ENCODE results near the gene PIK3CA. TPM values are rescaled to one million over a fixed set of nuclear protein-coding genes. Genes with fewer than 3 reads are reported as not detected.
"Not testable (repeated sequence)": the region's sequence is repeated elsewhere in the genome, so short reads cannot be mapped to it uniquely, and the experiment has no call there.

The PIK3CA gene
- total RNA-seq, 1 donor = 34.7 TPM

- Histone ChIP-seq H3K4me3 (ENCODE audit: insufficient read depth, low read length) (no peak overlapping the region), H4K20me1 (ENCODE audit: insufficient read depth, low read length) (no peaks in the 10 kb centered on the region), H3K4me2 (ENCODE audit: insufficient read depth, low read length) (no peak overlapping the region), H3K79me2 (ENCODE audit: insufficient read depth, low read length) (no peaks in the 10 kb centered on the region), H3K4me1 (ENCODE audit: insufficient read depth, low read length) (no peaks in the 10 kb centered on the region), H2AFZ (ENCODE audit: low read length) (no peak overlapping the region), H3K27me3 (ENCODE audit: insufficient read depth, low read length) (no peaks in the 10 kb centered on the region), H3K36me3 (ENCODE audit: insufficient read depth, low read length) (peaks cover 11% of the 10 kb centered on the region), H3K27ac (ENCODE audit: low read depth, low read length) (no peak overlapping the region), H3K9me3 (ENCODE audit: low read depth, low read length) (no peaks in the 10 kb centered on the region)
- TF ChIP-seq, protein P1, sequence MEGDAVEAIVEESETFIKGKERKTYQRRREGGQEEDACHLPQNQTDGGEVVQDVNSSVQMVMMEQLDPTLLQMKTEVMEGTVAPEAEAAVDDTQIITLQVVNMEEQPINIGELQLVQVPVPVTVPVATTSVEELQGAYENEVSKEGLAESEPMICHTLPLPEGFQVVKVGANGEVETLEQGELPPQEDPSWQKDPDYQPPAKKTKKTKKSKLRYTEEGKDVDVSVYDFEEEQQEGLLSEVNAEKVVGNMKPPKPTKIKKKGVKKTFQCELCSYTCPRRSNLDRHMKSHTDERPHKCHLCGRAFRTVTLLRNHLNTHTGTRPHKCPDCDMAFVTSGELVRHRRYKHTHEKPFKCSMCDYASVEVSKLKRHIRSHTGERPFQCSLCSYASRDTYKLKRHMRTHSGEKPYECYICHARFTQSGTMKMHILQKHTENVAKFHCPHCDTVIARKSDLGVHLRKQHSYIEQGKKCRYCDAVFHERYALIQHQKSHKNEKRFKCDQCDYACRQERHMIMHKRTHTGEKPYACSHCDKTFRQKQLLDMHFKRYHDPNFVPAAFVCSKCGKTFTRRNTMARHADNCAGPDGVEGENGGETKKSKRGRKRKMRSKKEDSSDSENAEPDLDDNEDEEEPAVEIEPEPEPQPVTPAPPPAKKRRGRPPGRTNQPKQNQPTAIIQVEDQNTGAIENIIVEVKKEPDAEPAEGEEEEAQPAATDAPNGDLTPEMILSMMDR (IDR thresholded peaks at IDR 0.05; ENCODE audit: extremely low read depth, low read depth, low read length) = no peak
- no peak for DNase-seq (ENCODE audit: insufficient read length, low spot score, missing footprints)
Observed at GRCh38 chr3:179234199-179234598, 86.0 kb downstream of the PIK3CA start.

DNA sequence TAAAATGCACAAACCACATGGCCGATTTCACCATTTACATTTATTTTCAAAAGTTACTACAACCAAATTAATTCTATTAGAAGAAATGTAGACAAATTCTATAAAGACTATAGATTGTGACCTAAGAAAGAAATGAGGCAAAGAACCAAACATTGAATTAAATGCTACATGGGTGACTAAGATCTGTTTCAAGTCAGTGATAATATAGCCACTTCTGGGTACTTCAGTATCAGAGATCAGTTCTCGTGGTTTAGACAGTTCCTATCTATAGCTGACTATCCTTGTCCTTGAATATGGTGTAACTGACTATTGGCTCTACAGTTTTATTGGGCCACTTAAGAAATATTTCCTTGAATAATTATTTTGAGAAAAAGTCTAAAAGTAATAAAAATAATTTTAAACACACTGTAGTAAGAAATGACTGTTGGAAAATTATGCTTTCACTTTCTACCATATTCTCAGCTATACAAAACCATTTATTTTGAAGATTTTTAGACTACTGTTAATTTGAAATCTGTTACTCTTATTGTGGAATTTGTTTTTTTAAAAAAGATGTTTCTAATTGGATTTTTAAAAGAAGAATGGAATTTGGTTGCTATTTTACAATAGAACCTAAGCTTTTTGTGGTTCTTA lies 88.6 kb downstream of the PIK3CA start:
- DNase-seq (ENCODE audit: insufficient read length, low spot score, missing footprints) = no peak
- no peaks in the 10 kb centered on the region for H3K36me3 ChIP-seq (ENCODE audit: insufficient read depth, low read length)
- TF ChIP-seq, protein P1 (IDR thresholded peaks at IDR 0.05; ENCODE audit: extremely low read depth, low read depth, low read length) = no peak
- no peaks in the 10 kb centered on the region for H3K79me2 ChIP-seq (ENCODE audit: insufficient read depth, low read length)
- no peak overlapping the region for H3K4me3 ChIP-seq (ENCODE audit: insufficient read depth, low read length)
- no peaks in the 10 kb centered on the region for H3K9me3 ChIP-seq (ENCODE audit: low read depth, low read length)
- no peaks in the 10 kb centered on the region for H3K27me3 ChIP-seq (ENCODE audit: insufficient read depth, low read length)
- no peaks in the 10 kb centered on the region for H3K4me1 ChIP-seq (ENCODE audit: insufficient read depth, low read length)
- H2AFZ ChIP-seq (ENCODE audit: low read length) = no peak overlapping the region
- no peak overlapping the region for H3K27ac ChIP-seq (ENCODE audit: low read depth, low read length)
- H3K4me2 ChIP-seq (ENCODE audit: insufficient read depth, low read length) = no peak overlapping the region
- H4K20me1 ChIP-seq (ENCODE audit: insufficient read depth, low read length) = no peaks in the 10 kb centered on the region

GRCh38 chr3:179240299-179240698 lies 92.1 kb downstream of the PIK3CA start:
- H3K9me3 ChIP-seq (ENCODE audit: low read depth, low read length) = not testable (repeated sequence)

GRCh38 chr3:179242859-179243258 lies 94.7 kb downstream of the PIK3CA start:
- DNase-seq (ENCODE audit: insufficient read length, low spot score, missing footprints); H2AFZ ChIP-seq (ENCODE audit: low read length); H3K4me3 ChIP-seq (ENCODE audit: insufficient read depth, low read length); H4K20me1 ChIP-seq (ENCODE audit: insufficient read depth, low read length); H3K27me3 ChIP-seq (ENCODE audit: insufficient read depth, low read length); H3K79me2 ChIP-seq (ENCODE audit: insufficient read depth, low read length); H3K27ac ChIP-seq (ENCODE audit: low read depth, low read length); H3K9me3 ChIP-seq (ENCODE audit: low read depth, low read length); H3K4me2 ChIP-seq (ENCODE audit: insufficient read depth, low read length); H3K4me1 ChIP-seq (ENCODE audit: insufficient read depth, low read length); H3K36me3 ChIP-seq (ENCODE audit: insufficient read depth, low read length): not testable (repeated sequence)

More at GRCh38 chr3:179240299-179240698, 92.1 kb downstream of the PIK3CA start:
- not testable (repeated sequence) for H4K20me1 ChIP-seq (ENCODE audit: insufficient read depth, low read length); H3K4me3 ChIP-seq (ENCODE audit: insufficient read depth, low read length); H3K36me3 ChIP-seq (ENCODE audit: insufficient read depth, low read length); H3K27me3 ChIP-seq (ENCODE audit: insufficient read depth, low read length); H2AFZ ChIP-seq (ENCODE audit: low read length); H3K4me1 ChIP-seq (ENCODE audit: insufficient read depth, low read length); H3K4me2 ChIP-seq (ENCODE audit: insufficient read depth, low read length); H3K79me2 ChIP-seq (ENCODE audit: insufficient read depth, low read length); H3K27ac ChIP-seq (ENCODE audit: low read depth, low read length); DNase-seq (ENCODE audit: insufficient read length, low spot score, missing footprints)

GRCh38 chr3:179244878-179245277 lies 96.7 kb downstream of the PIK3CA start:
- no peak overlapping the region for H3K27ac ChIP-seq (ENCODE audit: low read depth, low read length)
- TF ChIP-seq, protein P1 (IDR thresholded peaks at IDR 0.05; ENCODE audit: extremely low read depth, low read depth, low read length) = no peak

More at GRCh38 chr3:179244878-179245277, 96.7 kb downstream of the PIK3CA start:
- no peaks in the 10 kb centered on the region for H3K4me1 ChIP-seq (ENCODE audit: insufficient read depth, low read length)
- H3K27me3 ChIP-seq (ENCODE audit: insufficient read depth, low read length) = no peaks in the 10 kb centered on the region
- H3K79me2 ChIP-seq (ENCODE audit: insufficient read depth, low read length) = no peaks in the 10 kb centered on the region
- H3K36me3 ChIP-seq (ENCODE audit: insufficient read depth, low read length) = no peaks in the 10 kb centered on the region
- no peaks in the 10 kb centered on the region for H3K9me3 ChIP-seq (ENCODE audit: low read depth, low read length)
- H3K4me3 ChIP-seq (ENCODE audit: insufficient read depth, low read length) = no peak overlapping the region
- DNase-seq (ENCODE audit: insufficient read length, low spot score, missing footprints) = no peak
- no peaks in the 10 kb centered on the region for H4K20me1 ChIP-seq (ENCODE audit: insufficient read depth, low read length)
- no peak overlapping the region for H2AFZ ChIP-seq (ENCODE audit: low read length)
- H3K4me2 ChIP-seq (ENCODE audit: insufficient read depth, low read length) = no peak overlapping the region
